Memory B cell (primary cell): ENCODE measurements around the gene MYH7.
"Not testable (repeated sequence)": the region's sequence is repeated elsewhere in the genome, so short reads cannot be mapped to it uniquely, and the experiment has no call there.

Experiments used
- ATAC-seq: fragments of 150-1000 bp; cut with Tn5 transposase; 2 replicates; pipeline ENCODE4 v1.10.0; 2021; ENCODE audit warnings: low read depth, mild to moderate bottlenecking, moderate library complexity
- DNase-seq, 2 donors: peaks; one replicate each; pipeline ENCODE4 v3.0.0; 2022; ENCODE audit warnings: low spot score in 2 of 2
- H3K27ac Mint-ChIP-seq: one replicate; pipeline ENCODE4 v1.8.0; 2022; ENCODE audit warnings: mild to moderate bottlenecking, moderate library complexity, mixed read lengths
- H3K27me3 Mint-ChIP-seq: one replicate; pipeline ENCODE4 v1.8.0; 2022; ENCODE audit warnings: mixed read lengths
- H3K36me3 Mint-ChIP-seq: one replicate; pipeline ENCODE4 v1.8.0; 2022; ENCODE audit warnings: mild to moderate bottlenecking, mixed read lengths
- H3K4me1 Mint-ChIP-seq: one replicate; pipeline ENCODE4 v1.8.0; 2022; ENCODE audit warnings: mixed read lengths
- H3K4me3 Mint-ChIP-seq: one replicate; pipeline ENCODE4 v1.8.0; 2022; ENCODE audit warnings: mild to moderate bottlenecking, moderate library complexity, mixed read lengths
- H3K9me3 Mint-ChIP-seq: one replicate; pipeline ENCODE4 v1.8.0; 2022; ENCODE audit warnings: mixed read lengths

The MYH7 gene

DNA sequence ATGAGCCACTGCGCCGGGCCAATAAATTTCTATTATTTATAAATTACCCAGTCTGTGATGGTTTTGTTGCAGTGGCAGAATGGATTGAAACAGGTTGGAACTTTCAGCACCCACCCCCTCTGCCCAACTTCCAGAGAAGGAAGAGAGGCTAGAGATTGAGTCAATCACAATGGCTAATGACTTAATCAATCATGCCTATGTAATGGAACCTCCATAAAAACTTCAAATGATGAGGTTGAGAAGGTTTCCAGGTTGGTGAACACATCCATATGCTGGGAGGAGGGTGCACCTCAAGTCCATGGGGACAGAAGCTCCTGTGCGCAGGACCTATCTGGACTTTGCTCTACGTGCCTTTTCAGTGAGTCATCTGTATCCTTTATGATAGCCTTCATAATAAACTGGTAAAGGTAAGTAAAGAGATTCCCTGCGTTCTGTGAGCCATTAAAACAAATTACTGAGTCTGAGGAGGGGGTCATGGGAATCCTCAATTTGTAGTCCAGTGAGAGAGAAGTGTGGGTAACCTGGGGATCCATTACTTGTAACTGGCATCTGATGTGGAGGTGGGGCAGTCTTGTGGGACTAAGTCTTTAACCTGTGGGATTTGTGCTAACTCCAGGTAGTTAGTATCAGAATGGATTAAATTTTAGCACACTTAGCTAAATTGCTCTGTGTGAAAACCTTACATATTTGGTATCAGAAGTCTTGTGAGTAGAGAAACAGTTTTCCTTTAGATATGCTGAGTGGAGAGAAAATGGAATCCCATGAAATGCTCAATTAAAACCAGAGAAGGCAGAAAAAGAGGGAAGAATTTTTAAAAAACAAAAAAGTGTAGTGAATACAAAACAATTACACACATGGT is 22.4 kb upstream of the MYH7 start:
- no peaks in the 10 kb centered on the region for H3K4me1 Mint-ChIP-seq
- no peaks in the 10 kb centered on the region for H3K36me3 Mint-ChIP-seq
- no peak overlapping the region for H3K4me3 Mint-ChIP-seq
- no peak overlapping the region for H3K27ac Mint-ChIP-seq
- no peak for ATAC-seq
- H3K27me3 Mint-ChIP-seq = peaks cover 16% of the 10 kb centered on the region
- no peak for DNase-seq
- H3K9me3 Mint-ChIP-seq = no peaks in the 10 kb centered on the region

DNA sequence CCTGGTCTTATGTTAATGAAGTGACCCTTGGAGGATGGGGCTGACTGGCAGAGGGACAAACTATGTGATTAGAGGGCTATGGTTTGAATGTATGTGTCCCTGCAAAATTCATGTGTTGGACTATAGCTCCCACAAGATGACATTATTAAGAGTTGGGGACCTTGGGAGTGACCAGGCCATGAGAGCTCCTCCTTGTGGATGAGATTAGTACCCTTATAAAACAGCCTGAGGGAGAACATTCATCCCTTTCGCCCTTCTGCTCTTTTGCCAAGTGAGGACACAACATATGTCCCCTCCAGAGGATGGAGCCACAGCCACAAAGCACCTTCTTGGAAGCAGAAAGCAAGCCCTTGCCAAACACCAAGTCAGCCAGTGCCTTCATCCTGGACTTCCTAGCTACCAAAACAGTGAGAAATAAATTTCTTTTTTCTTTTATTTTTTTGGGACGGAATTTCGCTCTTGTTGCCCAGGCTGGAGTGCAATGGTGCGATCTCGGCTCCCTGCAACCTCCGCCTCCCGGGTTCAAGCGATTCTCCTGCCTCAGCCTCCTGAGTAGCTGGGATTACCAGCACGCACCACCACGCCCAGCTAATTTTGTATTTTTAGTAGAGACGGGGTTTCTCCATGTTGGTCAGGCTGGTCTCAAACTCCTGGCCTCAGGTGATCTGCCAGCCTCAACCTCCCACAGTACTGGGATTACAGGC is 21.6 kb upstream of the MYH7 start:
- H3K27me3 Mint-ChIP-seq = peaks cover 16% of the 10 kb centered on the region
- H3K4me1 Mint-ChIP-seq = not testable (repeated sequence)

DNA sequence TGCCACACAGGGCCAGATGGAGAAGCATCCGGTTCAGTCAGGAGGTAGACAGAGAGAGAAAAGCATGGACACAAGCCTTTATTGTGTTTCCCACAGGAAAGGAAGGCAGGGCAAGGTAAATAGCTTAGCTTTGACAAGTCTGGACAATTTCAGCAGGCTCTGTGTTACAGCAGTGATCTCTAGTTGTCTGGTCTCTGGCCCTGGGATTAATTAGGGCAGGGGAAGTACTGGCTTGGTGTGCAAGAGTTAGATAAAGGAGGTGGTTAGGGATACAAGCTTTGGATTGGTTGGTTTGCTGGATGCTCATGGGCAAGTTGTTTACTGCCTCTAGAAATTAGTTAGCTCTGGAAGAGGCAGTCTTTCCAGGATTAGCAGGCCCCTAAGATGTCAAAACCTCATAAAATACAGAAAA is 19.0 kb upstream of the MYH7 start:
- no peak overlapping the region for H3K27ac Mint-ChIP-seq
- H3K27me3 Mint-ChIP-seq = peaks cover 20% of the 10 kb centered on the region

More for the DNA sequence above, 21.6 kb upstream of the MYH7 start:
- not testable (repeated sequence) for H3K27ac Mint-ChIP-seq, H3K36me3 Mint-ChIP-seq, ATAC-seq, H3K9me3 Mint-ChIP-seq, H3K4me3 Mint-ChIP-seq, DNase-seq

DNA sequence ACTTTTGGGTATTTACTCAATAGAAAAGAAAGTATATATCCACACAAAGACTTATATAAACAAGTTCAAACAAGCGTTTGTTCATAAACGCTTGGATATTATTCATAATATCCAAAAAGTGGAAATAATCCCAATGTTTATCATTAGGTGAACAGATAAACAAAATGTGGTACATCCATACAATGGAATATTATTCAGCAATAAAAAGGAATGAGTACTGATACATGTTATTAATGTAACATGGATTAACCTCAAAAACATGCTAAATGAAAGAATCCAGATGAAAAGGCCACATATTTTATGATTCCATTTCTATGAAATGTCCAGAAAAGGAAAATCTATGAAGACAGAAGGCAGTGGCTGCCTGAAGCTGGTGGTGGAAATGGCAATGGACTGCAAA is 16.8 kb upstream of the MYH7 start:
- Mint-ChIP-seq H3K27me3 (peaks cover 14% of the 10 kb centered on the region), H3K27ac (no peak overlapping the region), H3K4me3 (no peak overlapping the region), H3K36me3 (no peaks in the 10 kb centered on the region), H3K9me3 (peaks cover 2% of the 10 kb centered on the region), H3K4me1 (no peaks in the 10 kb centered on the region)
- DNase-seq = no peak
- ATAC-seq = no peak

More for the DNA sequence above, 19.0 kb upstream of the MYH7 start:
- Mint-ChIP-seq H3K36me3 (no peaks in the 10 kb centered on the region), H3K4me3 (no peak overlapping the region), H3K4me1 (no peaks in the 10 kb centered on the region), H3K9me3 (peaks cover 2% of the 10 kb centered on the region)
- DNase-seq (no peak), ATAC-seq (no peak)

GRCh38 chr14:23450379-23450778 is 14.9 kb upstream of the MYH7 start:
- DNase-seq (no peak), ATAC-seq (no peak)
- Mint-ChIP-seq H3K36me3 (no peaks in the 10 kb centered on the region), H3K4me1 (no peaks in the 10 kb centered on the region), H3K9me3 (peaks cover 2% of the 10 kb centered on the region), H3K27ac (no peak overlapping the region), H3K4me3 (no peak overlapping the region), H3K27me3 (peaks cover 12% of the 10 kb centered on the region)

DNA sequence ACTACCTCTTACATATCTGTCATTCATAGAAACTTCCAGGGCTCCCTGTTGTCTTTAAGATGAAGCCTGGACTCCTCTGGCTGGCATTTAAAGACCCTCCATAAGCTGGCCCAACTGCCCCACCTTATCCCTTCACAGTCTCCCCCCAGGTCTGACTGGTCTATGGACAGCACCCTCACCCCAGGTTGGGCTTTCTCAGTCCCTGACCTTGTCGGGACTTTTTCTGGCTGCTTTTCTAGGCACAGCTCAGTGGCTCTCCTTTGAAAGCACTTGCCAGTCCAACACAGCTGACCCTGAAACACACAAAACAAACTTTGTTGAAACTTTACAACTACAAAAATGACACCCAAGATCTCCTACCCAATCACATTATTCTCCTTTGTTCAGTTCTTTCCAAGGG is 13.9 kb upstream of the MYH7 start:
- Mint-ChIP-seq H3K27ac (no peak overlapping the region), H3K4me3 (no peak overlapping the region)
- ATAC-seq = no peak

DNA sequence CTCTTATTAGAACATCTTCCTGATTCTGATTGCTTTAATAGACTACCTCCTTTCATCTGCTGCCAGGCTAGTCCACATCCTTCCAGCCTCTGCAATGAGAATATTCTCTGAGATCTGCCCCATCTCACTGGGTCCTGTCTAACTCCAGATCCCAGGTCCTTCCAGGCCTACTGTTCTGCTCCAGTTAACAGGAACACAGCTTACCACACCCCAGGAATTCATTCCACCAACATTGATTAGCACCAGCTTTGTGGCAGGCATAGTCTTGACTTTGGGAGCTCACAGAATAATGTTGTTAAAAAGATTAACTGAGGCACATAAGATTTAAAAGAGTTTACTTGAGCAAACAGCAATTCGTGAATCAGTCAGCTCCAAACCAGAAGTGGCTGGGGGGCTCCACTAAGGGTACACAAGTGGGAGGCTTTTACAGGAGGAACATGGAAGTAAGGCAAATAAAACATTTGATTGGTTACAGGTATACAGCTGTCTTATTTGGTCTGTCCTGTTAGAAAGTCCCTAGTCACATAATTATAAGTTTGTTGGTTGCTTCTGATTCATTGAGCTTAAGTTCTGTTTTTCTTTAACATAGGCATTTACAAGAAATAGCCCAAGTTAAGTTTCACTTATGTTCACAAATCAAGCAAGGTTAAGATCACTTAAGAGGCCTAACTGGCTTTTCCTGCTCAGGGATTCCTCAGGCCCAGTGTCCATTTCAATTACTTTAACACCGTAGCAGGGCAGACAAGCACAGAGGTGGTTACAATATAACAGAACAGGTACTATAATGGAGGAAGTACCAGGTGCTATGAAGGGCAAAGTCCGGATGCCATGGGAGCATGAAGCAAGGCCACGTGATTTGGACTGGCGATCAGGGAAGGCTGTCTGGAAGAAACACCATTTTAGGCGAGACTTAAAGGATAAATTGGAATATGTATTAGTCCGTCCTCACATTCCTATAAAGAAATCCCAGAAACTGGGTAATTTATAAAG is 12.2 kb upstream of the MYH7 start:
- no peak overlapping the region for H3K4me3 Mint-ChIP-seq
- DNase-seq = no peak
- H3K36me3 Mint-ChIP-seq = no peaks in the 10 kb centered on the region
- peaks cover 9% of the 10 kb centered on the region for H3K27me3 Mint-ChIP-seq
- peaks cover 5% of the 10 kb centered on the region for H3K4me1 Mint-ChIP-seq
- peaks cover 2% of the 10 kb centered on the region for H3K9me3 Mint-ChIP-seq
- peak overlapping the region; percentile 29 for H3K27ac Mint-ChIP-seq
- no peak for ATAC-seq

More for the DNA sequence above, 13.9 kb upstream of the MYH7 start:
- no peak for DNase-seq
- no peaks in the 10 kb centered on the region for H3K4me1 Mint-ChIP-seq
- H3K9me3 Mint-ChIP-seq = peaks cover 2% of the 10 kb centered on the region
- no peaks in the 10 kb centered on the region for H3K36me3 Mint-ChIP-seq
- peaks cover 7% of the 10 kb centered on the region for H3K27me3 Mint-ChIP-seq

DNA sequence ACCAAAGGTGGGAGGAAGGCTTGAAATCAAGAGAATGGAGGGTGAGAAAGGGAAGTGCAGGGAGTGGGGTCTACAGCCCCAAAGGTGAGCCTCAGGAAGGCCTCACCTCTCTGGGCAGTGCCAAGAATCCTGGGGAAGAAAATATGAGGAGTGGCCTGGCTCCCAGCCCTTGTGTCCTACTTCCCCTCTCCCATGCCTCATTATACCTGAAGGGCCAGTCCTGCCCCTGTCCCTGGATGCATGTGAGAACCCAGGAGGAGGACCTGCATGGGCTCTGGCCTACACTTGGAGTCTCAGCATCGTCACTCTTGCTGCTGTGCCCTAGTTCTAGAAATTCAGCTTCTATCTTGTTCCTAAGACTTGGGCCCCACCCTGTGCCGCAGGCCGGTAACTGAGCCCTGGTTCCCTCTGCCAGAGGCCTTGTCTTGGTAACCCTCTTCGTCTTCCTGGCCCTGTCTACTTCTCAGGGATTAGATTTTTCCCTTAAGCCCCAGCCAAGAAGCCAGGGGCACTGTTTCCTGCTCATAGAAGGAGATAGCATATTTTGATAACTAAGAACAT is 10.9 kb upstream of the MYH7 start:
- Mint-ChIP-seq H3K27me3 (peaks cover 13% of the 10 kb centered on the region), H3K4me1 (peaks cover 5% of the 10 kb centered on the region), H3K27ac (no peak overlapping the region), H3K4me3 (no peak overlapping the region), H3K36me3 (no peaks in the 10 kb centered on the region), H3K9me3 (no peaks in the 10 kb centered on the region)
- no peak for ATAC-seq
- DNase-seq = no peak

DNA sequence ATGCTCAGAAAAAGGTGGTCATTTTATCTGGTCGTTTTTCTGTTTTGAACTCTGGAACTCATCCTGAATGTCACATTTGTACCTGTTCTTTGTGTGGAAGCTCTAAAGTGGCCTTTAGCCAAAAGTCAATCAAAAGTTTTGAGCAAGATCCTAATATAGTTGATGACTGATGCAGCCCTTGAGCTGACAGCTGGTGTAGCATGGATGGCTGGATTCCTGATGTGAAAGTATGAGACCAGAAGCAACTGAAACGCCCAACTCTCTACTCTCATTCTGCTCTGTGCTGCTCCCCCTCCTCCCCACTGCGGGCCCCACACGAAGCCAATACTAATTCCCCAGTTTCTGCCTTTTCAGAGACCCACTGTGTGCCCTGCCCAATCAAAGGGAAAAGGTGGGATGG is 10.3 kb upstream of the MYH7 start:
- Mint-ChIP-seq H3K9me3 (no peaks in the 10 kb centered on the region), H3K27me3 (peaks cover 17% of the 10 kb centered on the region), H3K36me3 (no peaks in the 10 kb centered on the region), H3K27ac (no peak overlapping the region), H3K4me1 (peaks cover 5% of the 10 kb centered on the region), H3K4me3 (no peak overlapping the region)
- ATAC-seq = no peak
- DNase-seq = no peak

DNA sequence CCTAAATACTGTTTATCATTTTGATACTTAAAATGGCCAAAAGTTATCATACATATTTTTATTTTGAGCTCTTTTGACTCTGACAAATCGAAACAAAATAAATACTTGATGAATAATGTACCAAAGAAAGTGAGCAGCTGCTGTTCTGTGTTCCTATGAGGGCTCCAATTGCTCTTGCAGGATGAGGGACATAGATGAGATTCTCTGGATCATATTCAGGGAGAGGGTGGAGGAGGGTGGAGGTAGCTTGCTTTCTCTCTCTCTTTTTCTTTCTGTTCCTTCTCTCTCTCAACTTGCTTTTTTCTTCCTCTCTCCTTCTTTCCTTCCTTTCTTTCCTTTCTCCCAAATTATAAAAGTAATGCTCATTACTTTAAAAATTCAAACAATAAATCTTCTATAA is 8.9 kb upstream of the MYH7 start:
- no peak overlapping the region for H3K27ac Mint-ChIP-seq
- H3K4me3 Mint-ChIP-seq = no peak overlapping the region
- DNase-seq (no peak), ATAC-seq (no peak)
- H3K9me3 Mint-ChIP-seq = no peaks in the 10 kb centered on the region
- peaks cover 5% of the 10 kb centered on the region for H3K4me1 Mint-ChIP-seq
- peaks cover 19% of the 10 kb centered on the region for H3K27me3 Mint-ChIP-seq
- no peaks in the 10 kb centered on the region for H3K36me3 Mint-ChIP-seq

DNA sequence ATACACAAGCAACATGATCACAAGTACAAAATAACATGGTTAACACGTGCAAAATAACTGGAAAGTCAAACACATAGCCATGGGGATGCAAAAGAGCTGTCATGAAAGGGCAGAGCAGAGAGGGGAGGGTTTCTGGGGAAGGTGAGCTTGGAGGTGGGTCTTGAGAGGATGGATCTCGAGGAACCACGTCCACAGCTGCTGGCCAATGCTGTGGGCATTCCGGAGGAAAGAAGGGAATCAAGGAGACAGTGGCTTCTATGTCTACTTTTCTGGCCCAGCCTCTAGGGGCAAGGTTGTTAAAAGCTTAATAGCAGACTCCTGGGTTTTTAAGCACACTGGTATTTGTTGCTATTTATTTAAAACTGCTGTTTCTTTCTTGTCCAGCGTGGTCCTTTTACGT is 8.4 kb upstream of the MYH7 start:
- Mint-ChIP-seq H3K4me1 (peaks cover 5% of the 10 kb centered on the region), H3K27me3 (peaks cover 18% of the 10 kb centered on the region), H3K36me3 (no peaks in the 10 kb centered on the region), H3K4me3 (no peak overlapping the region), H3K27ac (no peak overlapping the region), H3K9me3 (no peaks in the 10 kb centered on the region)
- DNase-seq (no peak), ATAC-seq (no peak)

DNA sequence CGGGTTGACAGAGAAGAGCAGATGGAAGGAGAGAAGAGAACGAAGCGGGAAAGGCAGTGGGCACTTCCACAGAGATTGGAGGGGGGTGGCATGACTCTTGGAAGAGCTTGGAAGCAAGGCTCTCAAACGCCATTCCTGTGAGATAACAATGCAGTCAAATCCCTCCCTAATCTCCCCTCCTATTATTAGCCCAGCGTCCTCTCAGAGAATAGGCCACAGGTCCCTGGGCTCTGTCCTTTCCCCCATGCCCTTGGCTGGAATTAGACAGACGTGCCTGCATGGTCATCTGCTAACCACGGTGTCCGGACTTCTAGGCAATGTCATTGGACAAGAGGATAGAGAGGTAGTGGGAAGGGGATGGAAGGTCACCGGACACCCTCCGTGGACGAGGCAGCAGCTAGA is 8.0 kb upstream of the MYH7 start:
- ATAC-seq = no peak
- Mint-ChIP-seq H3K27me3 (peaks cover 18% of the 10 kb centered on the region), H3K4me3 (no peak overlapping the region), H3K27ac (peak overlapping the region; percentile 43), H3K9me3 (no peaks in the 10 kb centered on the region), H3K36me3 (no peaks in the 10 kb centered on the region), H3K4me1 (peaks cover 5% of the 10 kb centered on the region)
- DNase-seq = no peak

GRCh38 chr14:23442721-23443356 is 7.4 kb upstream of the MYH7 start:
- Mint-ChIP-seq H3K27me3 (peaks cover 20% of the 10 kb centered on the region), H3K4me3 (no peak overlapping the region), H3K9me3 (no peaks in the 10 kb centered on the region), H3K4me1 (peaks cover 5% of the 10 kb centered on the region), H3K36me3 (no peaks in the 10 kb centered on the region), H3K27ac (peak overlapping the region; percentile 43)
- no peak for ATAC-seq
- DNase-seq = no peak
